ENCODE measurements around the gene OR12D2. TPM values are rescaled to one million over a fixed set of nuclear protein-coding genes. Genes with fewer than 3 reads are reported as not detected.
"Not testable (repeated sequence)": the region's sequence is repeated elsewhere in the genome, so short reads cannot be mapped to it uniquely, and the experiment has no call there.

OR12D2 gene
- total and polyA plus RNA-seq, 4 donors, result not detected

GRCh38 chr6:29442719-29443118 is 47.3 kb downstream of the OR12D2 start:
- H3K4me3 ChIP-seq (ENCODE audit: low read depth in 1 of 3, low read length in 3 of 3), result no peak overlapping the region
- peaks cover 0 to 2% (median 0%) of the 10 kb centered on the region in 4 donors for H3K27me3 ChIP-seq (ENCODE audit: control insufficient read depth in 4 of 4, insufficient read depth in 4 of 4, low read length in 3 of 4)
- 82% methylated on average over 1 of the region's 1 CpG for WGBS
- no peak overlapping the region for H3K9ac ChIP-seq (ENCODE audit: low read depth in 1 of 2, low read length in 2 of 2)
- DNase-seq (ENCODE audit: low spot score), result no peak
- H3K36me3 ChIP-seq (ENCODE audit: control insufficient read depth in 4 of 4, insufficient read depth in 3 of 4, low read depth in 1 of 4, low read length in 3 of 4), result no peaks in the 10 kb centered on the region
- H3K27ac ChIP-seq (ENCODE audit: low read depth in 1 of 2, low read length in 2 of 2), result no peak overlapping the region
- no peaks in the 10 kb centered on the region for H3K9me3 ChIP-seq (ENCODE audit: control insufficient read depth in 4 of 4, low read length in 3 of 4)
- no peaks in the 10 kb centered on the region for H3K4me1 ChIP-seq (ENCODE audit: control insufficient read depth in 4 of 4, insufficient read depth in 4 of 4, low read length in 3 of 4)
- no peak for TF ChIP-seq GABPA (IDR thresholded peaks at IDR 0.05 in 1 of 2, conservative IDR thresholded peaks at IDR 0.05 in 1 of 2)
- TF ChIP-seq FOXA2 (IDR thresholded peaks at IDR 0.05), result no peak
- TF ChIP-seq ZBTB33 (IDR thresholded peaks at IDR 0.05), result no peak

- H3K9me3 ChIP-seq (ENCODE audit: control insufficient read depth in 4 of 4, low read length in 3 of 4); H3K4me3 ChIP-seq (ENCODE audit: low read depth in 1 of 3, low read length in 3 of 3); H3K27ac ChIP-seq (ENCODE audit: low read depth in 1 of 2, low read length in 2 of 2); H3K27me3 ChIP-seq (ENCODE audit: control insufficient read depth in 4 of 4, insufficient read depth in 4 of 4, low read length in 3 of 4); H3K4me1 ChIP-seq (ENCODE audit: control insufficient read depth in 4 of 4, insufficient read depth in 4 of 4, low read length in 3 of 4); DNase-seq (ENCODE audit: low spot score); H3K36me3 ChIP-seq (ENCODE audit: control insufficient read depth in 4 of 4, insufficient read depth in 3 of 4, low read depth in 1 of 4, low read length in 3 of 4); H3K9ac ChIP-seq (ENCODE audit: low read depth in 1 of 2, low read length in 2 of 2): not testable (repeated sequence)
- 81% methylated on average over 1 of the region's 1 CpG for WGBS
Observed at GRCh38 chr6:29444031-29444430, 48.6 kb downstream of the OR12D2 start.

Other genes with a start within 250 kb of the OR12D2 start
- gene OR2J2, start 224.7 kb upstream of the OR12D2 start, total RNA-seq, result not detected
- gene OR2J2, start 224.7 kb upstream of the OR12D2 start, polyA plus RNA-seq, result not detected
- not detected for gene OR14J1, start 93.9 kb upstream of the OR12D2 start, total RNA-seq
- gene OR14J1, start 93.9 kb upstream of the OR12D2 start, polyA plus RNA-seq, result not detected
- not detected for gene OR5V1, start 26.8 kb upstream of the OR12D2 start, total RNA-seq
- not detected for gene OR5V1, start 26.8 kb upstream of the OR12D2 start, polyA plus RNA-seq
- gene OR12D3, start 20.3 kb upstream of the OR12D2 start, total RNA-seq, result not detected
- gene OR12D3, start 20.3 kb upstream of the OR12D2 start, polyA plus RNA-seq, result not detected
- gene OR12D1, start 19.3 kb downstream of the OR12D2 start, total RNA-seq, result not detected
- gene OR12D1, start 19.3 kb downstream of the OR12D2 start, polyA plus RNA-seq, result not detected
- not detected for gene OR10C1, start 43.7 kb downstream of the OR12D2 start, total RNA-seq
- gene OR10C1, start 43.7 kb downstream of the OR12D2 start, polyA plus RNA-seq, result not detected
- not detected for gene OR11A1, start 61.4 kb downstream of the OR12D2 start, total RNA-seq
- gene OR11A1, start 61.4 kb downstream of the OR12D2 start, polyA plus RNA-seq, result not detected
- gene OR2H1, start 61.5 kb downstream of the OR12D2 start, total RNA-seq, result not detected
- gene OR2H1, start 61.5 kb downstream of the OR12D2 start, polyA plus RNA-seq, result not detected
- gene MAS1L, start 92.3 kb downstream of the OR12D2 start, total RNA-seq, result not detected
- gene MAS1L, start 92.3 kb downstream of the OR12D2 start, polyA plus RNA-seq, result not detected
- 10 to 100 TPM; 32.6 to 35.1 TPM for gene UBD, start 164.1 kb downstream of the OR12D2 start, total RNA-seq
- gene UBD, start 164.1 kb downstream of the OR12D2 start, polyA plus RNA-seq, result 10 to 100 TPM in 1 of 2 donors, 1 to 10 TPM in 1; 7.0 to 23.5 TPM
- not detected for gene OR2H2, start 189.5 kb downstream of the OR12D2 start, total RNA-seq
- gene OR2H2, start 189.5 kb downstream of the OR12D2 start, polyA plus RNA-seq, result not detected
- gene GABBR1, start 237.6 kb downstream of the OR12D2 start, total RNA-seq, result 1 to 10 TPM; 1.4 to 4.7 TPM
- gene GABBR1, start 237.6 kb downstream of the OR12D2 start, polyA plus RNA-seq, result 1 to 10 TPM; 1.1 to 1.3 TPM